PC-3 (cell line): Measurements from ENCODE around the gene GLB1L2. TPM values are rescaled to one million over a fixed set of nuclear protein-coding genes. Genes with fewer than 3 reads are reported as not detected.

ENCODE experiments used
- ATAC-seq: fragments of 200-7000 bp; cut with Tn5 transposase; 2 replicates; pipeline ENCODE4 v1.9.1; 2020; ENCODE audit warnings: mild to moderate bottlenecking, moderate library complexity
- BruUV-seq: library from RNA; stranded (reverse); fragments of 400-500 nt; replicated peaks from 2 replicates; lab custom pipeline; 2021; lab: Mats Ljungman, UMichigan
- CTCF ChIA-PET: fragments of 300-600 bp; sonication (Branson Sonifier 250); formaldehyde crosslinking; loops from one replicate; lab custom pipeline; 2022; ENCODE audit warnings: antibody characterized with exemption; lab: Charles Lee
- POLR2A ChIA-PET: fragments of 300-600 bp; sonication (Branson Sonifier 250); formaldehyde crosslinking; loops from one replicate; lab custom pipeline; 2022; ENCODE audit warnings: antibody characterized with exemption; ENCODE audit not compliant: unreplicated experiment; lab: Charles Lee
- DNase-seq: peaks from one replicate; pipeline ENCODE4 v3.0.0-alpha.2; 2015
- H2AFZ ChIP-seq: fragments of 300-600 bp; sonication (generic); 2 replicates; pipeline ENCODE4 v1.6.0; 2016; ENCODE audit warnings: antibody characterized with exemption, low read length
- H3F3A ChIP-seq: fragments of 300-600 bp; sonication (generic); one replicate; pipeline ENCODE4 v1.6.0; 2017; ENCODE audit warnings: antibody characterized with exemption, low read length, control low read depth, mild to moderate bottlenecking; ENCODE audit not compliant: unreplicated experiment
- H3K27ac ChIP-seq: fragments of 300-600 bp; sonication (generic); 2 replicates; pipeline ENCODE4 v1.5.1; 2016; ENCODE audit warnings: mild to moderate bottlenecking, low read length
- H3K27me3 ChIP-seq: fragments of 300-600 bp; sonication (generic); 2 replicates; pipeline ENCODE4 v1.6.1; 2016; ENCODE audit warnings: low read length, mixed read lengths
- H3K36me3 ChIP-seq: fragments of 300-600 bp; sonication (generic); 2 replicates; pipeline ENCODE4 v1.6.1; 2016; ENCODE audit warnings: low read depth, mixed run types, low read length, mixed read lengths
- H3K4me1 ChIP-seq: fragments of 300-600 bp; sonication (generic); 2 replicates; pipeline ENCODE4 v1.5.1; 2016; ENCODE audit warnings: low read length; ENCODE audit not compliant: insufficient read depth
- H3K4me2 ChIP-seq: fragments of 300-600 bp; sonication (generic); 2 replicates; pipeline ENCODE4 v1.6.0; 2016; ENCODE audit warnings: low read length
- H3K4me3 ChIP-seq: fragments of 300-600 bp; sonication (generic); 2 replicates; pipeline ENCODE4 v1.5.1; 2016; ENCODE audit warnings: mild to moderate bottlenecking, low read length, mixed read lengths
- H3K79me2 ChIP-seq: fragments of 300-600 bp; sonication (generic); 2 replicates; pipeline ENCODE4 v1.6.1; 2017; ENCODE audit warnings: low read length, mixed read lengths
- H3K9ac ChIP-seq: fragments of 300-600 bp; sonication (generic); 2 replicates; pipeline ENCODE4 v1.6.0; 2016; ENCODE audit warnings: mild to moderate bottlenecking, low read length
- H3K9me2 ChIP-seq: fragments of 300-600 bp; sonication (generic); replicated peaks from 2 replicates; pipeline ENCODE4 v1.6.1; 2016; ENCODE audit warnings: mixed run types, low read length, mixed read lengths
- H3K9me3 ChIP-seq: fragments of 300-600 bp; sonication (generic); 2 replicates; pipeline ENCODE4 v1.6.1; 2016; ENCODE audit warnings: low read length, mixed read lengths
- H4K20me1 ChIP-seq: fragments of 300-600 bp; sonication (generic); 2 replicates; pipeline ENCODE4 v1.6.1; 2016; ENCODE audit warnings: low read length, mixed read lengths
- CTCF ChIP-seq: fragments of 300-600 bp; sonication (generic); conservative IDR thresholded peaks from 2 replicates; pipeline ENCODE4 v1.5.1; 2017; ENCODE audit warnings: antibody characterized with exemption, low read depth, mild to moderate bottlenecking, low read length
- EZH2 ChIP-seq: fragments of 300-600 bp; sonication (generic); IDR thresholded peaks from one replicate; pipeline ENCODE4 v1.6.1; 2017; ENCODE audit warnings: antibody characterized with exemption, mild to moderate bottlenecking, low read length; ENCODE audit not compliant: unreplicated experiment
- EZH2phosphoT487 ChIP-seq: fragments of 300-600 bp; sonication (generic); IDR thresholded peaks from 2 replicates; pipeline ENCODE4 v1.6.1; 2018; ENCODE audit warnings: mild to moderate bottlenecking, antibody characterized with exemption, low read length, borderline replicate concordance
- intact Hi-C: fragments of 100-400 bp; cut with micrococcal nuclease; formaldehyde crosslinking; loops from 2 replicates; pipeline ENCODE4 v1.9.0; 2023
- total RNA-seq: library from RNA; depleted of rRNA; stranded (reverse); fragments of >200 nt; gene quantifications from 2 replicates; pipeline ENCODE4 v1.2.3, GENCODE V29; 2014

GLB1L2 gene
- total RNA-seq, 1 experiment from 2014 or later = 0.62 TPM

- no peak for TF ChIP-seq CTCF
- no peak for TF ChIP-seq EZH2phosphoT487
- no peak for TF ChIP-seq EZH2
- Histone ChIP-seq H3K4me2 (no peak overlapping the region), H3K9ac (no peak overlapping the region), H4K20me1 (no peaks in the 10 kb centered on the region), H3K9me3 (no peaks in the 10 kb centered on the region), H3K9me2 (no peaks in the 10 kb centered on the region), H3K27me3 (peaks cover 33% of the 10 kb centered on the region), H3F3A (no peaks in the 10 kb centered on the region), H2AFZ (no peak overlapping the region), H3K4me1 (no peaks in the 10 kb centered on the region), H3K36me3 (no peaks in the 10 kb centered on the region), H3K27ac (no peak overlapping the region), H3K4me3 (no peak overlapping the region), H3K79me2 (no peaks in the 10 kb centered on the region)
- intact Hi-C loops = no loop called here
- DNase-seq = no peak
- ChIA-PET POLR2A (no interaction called here), CTCF (no interaction called here)
- ATAC-seq = no peak
- BruUV-seq = no TSS peak
These were observed 51.0 kb downstream of the GLB1L2 start for GRCh38 chr11:134382830-134383229.

- no peak overlapping the region for H2AFZ ChIP-seq
- no peaks in the 10 kb centered on the region for H3K36me3 ChIP-seq
- H3K9ac ChIP-seq = no peak overlapping the region
- ChIA-PET CTCF (no interaction called here), POLR2A (no interaction called here)
- H3K27ac ChIP-seq = no peak overlapping the region
- H3K27me3 ChIP-seq = peaks cover 26% of the 10 kb centered on the region
- no peaks in the 10 kb centered on the region for H3F3A ChIP-seq
- H3K9me3 ChIP-seq = no peaks in the 10 kb centered on the region
- H3K9me2 ChIP-seq = no peaks in the 10 kb centered on the region
- TF ChIP-seq CTCF = no peak
- no peak for TF ChIP-seq EZH2
- TF ChIP-seq EZH2phosphoT487 = no peak
- intact Hi-C loops = no loop called here
- H4K20me1 ChIP-seq = no peaks in the 10 kb centered on the region
- ATAC-seq = no peak
- no peak overlapping the region for H3K4me2 ChIP-seq
- H3K4me1 ChIP-seq = no peaks in the 10 kb centered on the region
- no peak for DNase-seq
- BruUV-seq = no TSS peak
- H3K4me3 ChIP-seq = no peak overlapping the region
- H3K79me2 ChIP-seq = no peaks in the 10 kb centered on the region
These were observed 51.9 kb downstream of the GLB1L2 start for GRCh38 chr11:134383576-134384221.

GRCh38 chr11:134384406-134384805 is 52.6 kb downstream of the GLB1L2 start:
- no peaks in the 10 kb centered on the region for H3K79me2 ChIP-seq
- peaks cover 26% of the 10 kb centered on the region for H3K27me3 ChIP-seq
- H3F3A ChIP-seq = no peaks in the 10 kb centered on the region
- intact Hi-C loops = no loop called here
- no peak overlapping the region for H3K4me3 ChIP-seq
- TF ChIP-seq CTCF = no peak
- no peak for TF ChIP-seq EZH2
- TF ChIP-seq EZH2phosphoT487 = no peak
- H3K4me1 ChIP-seq = no peaks in the 10 kb centered on the region
- BruUV-seq = no TSS peak
- no peaks in the 10 kb centered on the region for H3K9me3 ChIP-seq
- no peak for ATAC-seq
- no peak overlapping the region for H3K9ac ChIP-seq
- no peak overlapping the region for H2AFZ ChIP-seq
- H3K36me3 ChIP-seq = no peaks in the 10 kb centered on the region
- H4K20me1 ChIP-seq = no peaks in the 10 kb centered on the region
- H3K4me2 ChIP-seq = no peak overlapping the region
- H3K27ac ChIP-seq = no peak overlapping the region
- H3K9me2 ChIP-seq = no peaks in the 10 kb centered on the region
- POLR2A ChIA-PET = no interaction called here
- DNase-seq = no peak
- CTCF ChIA-PET = no interaction called here
